C1 segment of cervical spinal cord (tissue), 14 donors: Measurements from ENCODE around the gene HLA-DPB1.

Experiments used
- DNase-seq, 14 donors: peaks; one replicate each; lab custom pipeline; 2025; lab: John Stamatoyannopoulos, UW

HLA-DPB1 gene

DNA sequence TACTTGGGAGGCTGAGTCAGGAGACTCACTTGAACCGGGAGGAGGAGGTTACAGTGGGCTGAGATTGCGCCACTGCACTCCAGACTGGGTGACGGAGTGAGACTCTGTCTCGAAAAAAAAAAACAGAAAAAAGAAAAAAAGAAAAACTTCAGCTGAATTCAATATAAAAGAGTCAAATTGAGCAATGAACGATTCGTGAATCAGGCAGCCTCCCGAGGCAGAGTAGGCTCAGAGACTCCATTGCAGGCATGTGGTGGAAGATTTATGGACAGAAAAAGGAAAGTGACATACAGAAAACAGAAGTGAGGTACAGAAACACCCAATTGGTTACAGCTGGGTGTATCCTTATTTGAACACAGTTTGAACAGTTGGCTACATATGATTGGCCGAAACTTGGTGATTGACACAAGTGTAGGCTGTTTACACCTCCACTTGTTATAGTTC, 56.3 kb downstream of the HLA-DPB1 start:
- no peak for DNase-seq

DNA sequence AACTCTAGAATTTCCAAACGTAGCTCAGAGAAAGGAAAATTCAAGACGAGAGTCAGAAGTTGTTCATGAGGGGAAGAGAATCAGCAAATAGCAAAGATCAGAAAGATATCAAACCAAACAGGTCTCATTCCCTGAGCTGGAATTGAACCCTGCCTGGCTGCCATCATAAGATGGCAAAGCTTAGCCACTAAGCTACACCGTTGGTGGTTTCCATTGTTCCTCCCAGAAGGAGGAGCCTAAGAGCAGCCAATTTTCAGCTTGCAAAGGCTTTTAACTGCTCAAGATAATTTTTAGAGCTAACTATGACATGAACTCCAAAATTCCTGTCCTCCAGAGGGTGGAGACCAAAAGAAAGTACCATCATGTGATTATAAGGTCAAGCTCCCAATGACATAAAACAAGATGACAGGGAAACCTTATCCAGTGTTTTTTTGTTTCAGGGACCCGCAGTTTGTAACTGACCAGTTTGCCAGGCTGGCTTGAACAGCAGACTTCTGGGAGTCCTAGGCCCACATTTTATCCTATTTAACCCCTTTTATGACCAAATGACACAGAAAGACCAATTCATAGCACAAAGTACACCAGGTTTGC, 60.6 kb downstream of the HLA-DPB1 start:
- no peak for DNase-seq
